Activated naive CD4-positive, alpha-beta T cell treated with anti-CD3 and anti-CD28 coated beads for 36 hours (primary cell): Measurements from ENCODE around the gene AFF3. TPM values are rescaled to one million over a fixed set of nuclear protein-coding genes. Genes with fewer than 3 reads are reported as not detected.
A peak's percentile ranks its signal among the peaks of the same experiment; 100 is the strongest.
"Not testable (repeated sequence)": the region's sequence is repeated elsewhere in the genome, so short reads cannot be mapped to it uniquely, and the experiment has no call there.

Experiments used
- CTCF ChIA-PET: fragments of 350-600 bp; sonication (Branson Sonifier 250); formaldehyde crosslinking; loops from one replicate; lab custom pipeline; 2021; ENCODE audit warnings: antibody characterized with exemption; lab: Charles Lee
- DNase-seq: peaks from one replicate; pipeline ENCODE4 v3.0.0-alpha.2; 2020
- H3K27ac Mint-ChIP-seq: one replicate; pipeline ENCODE4 v1.8.0; 2021; ENCODE audit warnings: mild to moderate bottlenecking, mixed read lengths
- H3K27me3 Mint-ChIP-seq: one replicate; pipeline ENCODE4 v1.8.0; 2021; ENCODE audit warnings: low read depth, mixed read lengths
- H3K36me3 Mint-ChIP-seq: one replicate; pipeline ENCODE4 v1.8.0; 2021; ENCODE audit warnings: low read depth, mixed read lengths
- H3K4me1 Mint-ChIP-seq: one replicate; pipeline ENCODE4 v1.8.0; 2021; ENCODE audit warnings: low read depth, mixed read lengths
- H3K4me3 Mint-ChIP-seq: one replicate; pipeline ENCODE4 v1.8.0; 2021; ENCODE audit warnings: mild to moderate bottlenecking, moderate library complexity, mixed read lengths
- H3K9me3 Mint-ChIP-seq: one replicate; pipeline ENCODE4 v1.8.0; 2021; ENCODE audit warnings: mixed read lengths
- intact Hi-C: fragments of 100-400 bp; cut with micrococcal nuclease; formaldehyde crosslinking; loops from one replicate; pipeline ENCODE4 v1.15.1; 2023
- total RNA-seq, 2 experiments: library from RNA; stranded (reverse); gene quantifications; one replicate each; pipeline ENCODE4 v1.2.3, GENCODE V29; 2021

Gene AFF3
- total RNA-seq, 2 experiments from 2014 or later = 1.5 to 2.1 TPM

GRCh38 chr2:99524056-99524455, 618.3 kb downstream of the AFF3 start:
- Mint-ChIP-seq H3K9me3 (no peaks in the 10 kb centered on the region), H3K27me3 (peaks cover 2% of the 10 kb centered on the region), H3K4me3 (no peak overlapping the region), H3K4me1 (no peaks in the 10 kb centered on the region), H3K36me3 (no peaks in the 10 kb centered on the region), H3K27ac (no peak overlapping the region)
- no peak for DNase-seq
- CTCF ChIA-PET = no interaction called here
- intact Hi-C loops = no loop called here

DNA sequence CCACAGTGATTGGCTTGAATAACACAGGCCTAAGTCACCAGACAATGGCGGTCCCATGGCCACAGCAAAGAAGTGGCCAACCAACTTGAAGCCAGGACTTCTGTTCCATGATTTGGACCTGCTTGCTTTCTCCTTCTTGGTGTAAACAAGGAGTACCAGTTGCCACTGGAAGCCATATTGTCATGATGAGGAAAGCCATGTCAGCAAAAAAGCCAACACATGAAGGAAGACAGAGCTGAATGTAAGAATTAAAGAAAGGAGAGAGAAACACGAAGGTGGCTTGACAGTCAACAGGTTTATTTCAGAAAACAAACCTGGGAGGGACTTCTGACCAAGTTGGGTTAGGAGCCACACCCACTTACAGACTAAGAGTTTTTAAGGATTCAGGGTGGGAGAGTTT, 620.2 kb downstream of the AFF3 start:
- Mint-ChIP-seq H3K4me3 (no peak overlapping the region), H3K36me3 (no peaks in the 10 kb centered on the region), H3K27ac (no peak overlapping the region), H3K4me1 (no peaks in the 10 kb centered on the region), H3K27me3 (peaks cover 3% of the 10 kb centered on the region), H3K9me3 (no peaks in the 10 kb centered on the region)
- intact Hi-C loops = no loop called here
- CTCF ChIA-PET = no interaction called here
- no peak for DNase-seq

DNA sequence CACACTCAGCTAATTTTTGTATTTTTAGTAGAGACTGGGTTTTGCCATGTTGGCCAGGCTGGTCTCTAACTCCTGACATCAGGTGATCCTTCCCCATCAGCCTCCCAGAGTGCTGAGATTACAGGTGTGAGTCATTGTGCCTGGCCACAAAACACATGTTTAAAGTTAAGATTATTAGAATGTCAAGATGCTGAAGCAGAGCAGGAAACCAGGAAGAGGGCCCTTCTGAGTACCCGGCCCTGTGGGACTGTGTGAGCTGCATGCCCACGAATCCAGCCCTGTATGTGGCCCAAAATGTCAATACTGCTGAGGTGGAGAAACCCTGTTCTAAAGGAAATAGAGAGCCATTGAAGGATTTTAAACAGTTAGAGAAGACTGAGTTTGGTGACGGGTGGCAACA, 621.6 kb downstream of the AFF3 start:
- Mint-ChIP-seq H3K9me3 (no peaks in the 10 kb centered on the region), H3K4me3 (no peak overlapping the region), H3K27me3 (peaks cover 3% of the 10 kb centered on the region), H3K36me3 (no peaks in the 10 kb centered on the region), H3K27ac (no peak overlapping the region), H3K4me1 (no peaks in the 10 kb centered on the region)
- CTCF ChIA-PET = no interaction called here
- intact Hi-C loops = no loop called here
- no peak for DNase-seq

DNA sequence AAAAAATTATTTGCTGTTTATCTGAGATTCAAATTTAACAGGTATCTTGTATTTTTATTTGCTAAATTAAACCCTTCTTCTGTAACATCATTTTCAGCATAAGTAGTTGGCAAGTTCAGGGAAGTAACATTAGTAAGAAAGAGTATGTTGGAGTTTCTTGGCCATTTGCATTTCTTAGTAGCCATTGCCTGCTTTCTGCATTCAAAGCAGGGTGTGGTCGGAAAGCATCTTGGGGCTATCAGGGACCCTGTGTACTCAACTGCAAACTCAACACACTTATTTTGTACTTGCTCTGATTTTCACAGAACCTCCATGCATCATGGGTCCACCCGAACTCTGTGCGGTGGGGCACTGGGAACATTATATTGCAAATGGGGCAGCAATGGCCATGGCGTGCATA, 622.2 kb downstream of the AFF3 start:
- CTCF ChIA-PET = no interaction called here
- intact Hi-C loops = no loop called here
- H3K9me3 Mint-ChIP-seq = no peaks in the 10 kb centered on the region

DNA sequence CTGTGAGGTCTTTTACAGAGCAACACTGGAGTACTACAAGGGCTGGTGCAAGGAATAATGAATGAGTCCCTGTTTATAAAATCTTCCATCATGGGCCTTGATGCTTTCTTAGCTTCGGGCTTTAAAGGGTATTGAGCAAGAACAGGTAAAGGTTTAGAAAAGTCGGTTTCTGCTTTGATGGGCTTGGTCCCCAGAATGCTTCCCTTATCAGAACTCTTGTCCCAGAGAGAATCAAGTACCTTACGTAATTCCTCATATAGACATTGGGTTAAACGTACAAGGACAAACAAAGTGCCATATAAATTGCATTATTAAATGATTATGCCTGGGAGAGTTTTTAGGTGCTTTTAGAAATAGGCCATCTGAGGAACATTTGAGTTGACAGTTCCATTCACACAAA, 628.0 kb downstream of the AFF3 start:
- CTCF ChIA-PET = no interaction called here
- Mint-ChIP-seq H3K36me3 (no peaks in the 10 kb centered on the region), H3K27ac (no peak overlapping the region), H3K27me3 (peaks cover 3% of the 10 kb centered on the region), H3K9me3 (no peaks in the 10 kb centered on the region), H3K4me3 (no peak overlapping the region), H3K4me1 (no peaks in the 10 kb centered on the region)
- no peak for DNase-seq
- intact Hi-C loops = no loop called here

More for the DNA sequence above, 622.2 kb downstream of the AFF3 start:
- DNase-seq = no peak
- Mint-ChIP-seq H3K27ac (no peak overlapping the region), H3K36me3 (no peaks in the 10 kb centered on the region), H3K4me1 (no peaks in the 10 kb centered on the region), H3K4me3 (no peak overlapping the region), H3K27me3 (peaks cover 3% of the 10 kb centered on the region)

DNA sequence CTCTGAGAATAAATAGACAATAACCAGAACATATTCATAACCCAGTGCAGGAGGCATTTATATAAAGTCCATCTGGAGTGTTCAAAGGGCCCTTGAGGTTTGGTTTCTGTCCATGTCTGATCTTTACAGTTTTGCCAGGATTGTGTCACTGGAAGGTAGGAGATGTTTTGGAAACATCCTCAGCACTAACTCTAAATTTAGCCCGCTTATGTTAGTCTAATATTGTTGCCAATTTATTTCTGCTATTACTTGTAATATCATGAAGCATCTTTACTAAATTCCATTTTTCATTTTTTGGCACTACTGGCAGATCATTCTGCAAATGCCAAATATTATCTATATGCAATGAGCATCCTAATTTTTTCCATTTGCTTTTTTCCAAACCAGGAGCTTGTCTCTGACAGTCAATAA, 630.2 kb downstream of the AFF3 start:
- Mint-ChIP-seq H3K27ac (no peak overlapping the region), H3K4me3 (no peak overlapping the region), H3K36me3 (peaks cover 1% of the 10 kb centered on the region), H3K9me3 (no peaks in the 10 kb centered on the region), H3K27me3 (no peaks in the 10 kb centered on the region), H3K4me1 (no peaks in the 10 kb centered on the region)
- CTCF ChIA-PET = no interaction called here
- intact Hi-C loops = no loop called here
- DNase-seq = no peak

- peaks cover 11% of the 10 kb centered on the region for H3K4me1 Mint-ChIP-seq
- no peak overlapping the region for H3K4me3 Mint-ChIP-seq
- no peak for DNase-seq
- H3K27ac Mint-ChIP-seq = no peak overlapping the region
- H3K9me3 Mint-ChIP-seq = no peaks in the 10 kb centered on the region
- CTCF ChIA-PET = interaction anchor here (0.6 kb wide), 1 partner anchor 840 kb away, joined by 4 read pairs; no protein-coding TSS in a partner anchor
- intact Hi-C loops = no loop called here
- H3K27me3 Mint-ChIP-seq = no peaks in the 10 kb centered on the region
- peaks cover 1% of the 10 kb centered on the region for H3K36me3 Mint-ChIP-seq
These were observed 633.0 kb downstream of the AFF3 start for GRCh38 chr2:99509387-99509786.

- CTCF ChIA-PET = no interaction called here
- H3K36me3 Mint-ChIP-seq = peaks cover 1% of the 10 kb centered on the region
- H3K4me3 Mint-ChIP-seq = no peak overlapping the region
- no peaks in the 10 kb centered on the region for H3K27me3 Mint-ChIP-seq
- intact Hi-C loops = no loop called here
- H3K4me1 Mint-ChIP-seq = peaks cover 19% of the 10 kb centered on the region
- no peaks in the 10 kb centered on the region for H3K9me3 Mint-ChIP-seq
- no peak overlapping the region for H3K27ac Mint-ChIP-seq
- no peak for DNase-seq
These were observed 634.2 kb downstream of the AFF3 start for GRCh38 chr2:99507937-99508818.

DNA sequence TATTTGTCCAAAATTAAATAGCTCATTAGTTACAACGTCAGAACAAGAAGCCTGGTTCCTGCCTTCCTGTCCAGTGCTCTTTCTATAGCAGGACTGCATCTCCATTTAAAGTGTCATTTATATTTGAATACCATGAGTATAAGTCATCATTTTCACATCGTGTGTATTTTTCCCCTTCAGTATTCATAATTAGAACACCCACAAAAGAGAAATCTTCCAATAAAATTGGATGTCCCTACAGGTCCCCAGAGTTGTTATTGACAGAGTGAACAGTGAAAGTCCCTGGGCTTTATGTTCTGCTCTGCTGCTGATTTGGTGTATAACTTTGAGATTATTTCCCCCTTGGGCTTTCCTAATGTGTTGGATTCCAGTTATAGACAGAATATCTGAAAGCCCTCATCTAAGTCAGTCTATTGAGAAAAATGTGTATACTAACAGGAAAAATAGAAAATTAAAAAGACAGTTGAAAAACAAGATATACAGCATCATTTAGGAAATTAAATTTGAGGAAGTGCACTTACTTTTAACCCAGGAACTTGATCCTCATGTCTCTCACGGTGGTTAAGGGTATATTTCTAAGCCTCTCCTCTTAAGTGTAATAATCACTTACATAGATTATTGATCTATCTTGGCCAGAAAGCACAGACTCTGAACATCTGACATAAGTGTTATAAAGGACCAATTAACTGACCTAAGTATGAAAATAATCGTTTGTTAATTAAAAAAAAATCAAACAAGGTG, 637.4 kb downstream of the AFF3 start:
- H3K9me3 Mint-ChIP-seq = no peaks in the 10 kb centered on the region
- no peak for DNase-seq
- intact Hi-C loops = no loop called here
- peaks cover 21% of the 10 kb centered on the region for H3K4me1 Mint-ChIP-seq
- H3K27ac Mint-ChIP-seq = peak overlapping the region; percentile 43
- H3K36me3 Mint-ChIP-seq = peaks cover 1% of the 10 kb centered on the region
- H3K27me3 Mint-ChIP-seq = peaks cover 2% of the 10 kb centered on the region
- CTCF ChIA-PET = interaction anchor here (0.9 kb wide), 1 partner anchor 54 kb away, joined by 3 read pairs; no protein-coding TSS in a partner anchor
- no peak overlapping the region for H3K4me3 Mint-ChIP-seq

GRCh38 chr2:99503662-99504416, 638.6 kb downstream of the AFF3 start:
- H3K36me3 Mint-ChIP-seq, H3K27me3 Mint-ChIP-seq, H3K4me3 Mint-ChIP-seq, H3K9me3 Mint-ChIP-seq, intact Hi-C loops: not testable (repeated sequence)
- H3K4me1 Mint-ChIP-seq = peaks cover 21% of the 10 kb centered on the region
- DNase-seq = peak; percentile 40
- CTCF ChIA-PET = interaction anchor here (0.9 kb wide), 1 partner anchor 56 kb away, joined by 3 read pairs; no protein-coding TSS in a partner anchor
- peak overlapping the region; percentile 77 for H3K27ac Mint-ChIP-seq

GRCh38 chr2:99496021-99496420, 646.4 kb downstream of the AFF3 start:
- no peak overlapping the region for H3K4me3 Mint-ChIP-seq
- DNase-seq = no peak
- H3K36me3 Mint-ChIP-seq = no peaks in the 10 kb centered on the region
- CTCF ChIA-PET = no interaction called here
- H3K9me3 Mint-ChIP-seq = no peaks in the 10 kb centered on the region
- peaks cover 14% of the 10 kb centered on the region for H3K27me3 Mint-ChIP-seq
- intact Hi-C loops = loop anchor here (10.0 kb wide), 1 partner anchor 761 kb away; the partner anchor contains the start of gene MGAT4A
- peaks cover 20% of the 10 kb centered on the region for H3K4me1 Mint-ChIP-seq
- no peak overlapping the region for H3K27ac Mint-ChIP-seq
